K562 (cell line): ENCODE data around the gene PARD3. TPM values are rescaled to one million over a fixed set of nuclear protein-coding genes. Genes with fewer than 3 reads are reported as not detected.

ENCODE experiments used
- FOXA3 ChIP-seq, 2 experiments: fragments of 450-650 bp in 1 of 2; sonication (generic) in 1 of 2; formaldehyde crosslinking; IDR thresholded peaks in 1 of 2; conservative IDR thresholded peaks in 1 of 2; 2 replicates each; pipeline versions ENCODE4 v1.4.0 to v1.8.0; 2020 to 2022; ENCODE audit warnings: mild to moderate bottlenecking in 2 of 2, missing genetic modification reagents in 1 of 2
- MGA ChIP-seq: fragments of 450-650 bp; IDR thresholded peaks from 2 replicates; pipeline ENCODE4 v1.6.1; 2016; ENCODE audit warnings: mild to moderate bottlenecking, moderate library complexity
- NCOR1 ChIP-seq: fragments of 450-650 bp; IDR thresholded peaks from 2 replicates; pipeline ENCODE4 v1.6.1; 2016; ENCODE audit warnings: mild to moderate bottlenecking, moderate library complexity
- SRSF9 ChIP-seq: fragments of 200-400 bp; formaldehyde crosslinking; IDR thresholded peaks from 2 replicates; pipeline ENCODE4 v1.6.1; 2017; ENCODE audit warnings: low read depth, low read length, borderline replicate concordance
- polyA plus RNA-seq, 8 experiments: library from polyadenylated mRNA; depleted of rRNA in 4 of 8; stranded (reverse) in 5 of 8; unstranded in 3 of 8; fragments of >200 nt; fragmentation: Nextera tagmentation in 2 of 8; fragmentation: Illumina TruSeq in 1 of 8; extraction: Ambion mirVana in 2 of 8; extraction: Trizol in 1 of 8; gene quantifications; 2 replicates each; pipeline versions ENCODE4 v1.2.1 to v1.2.3, GENCODE V29; 2011 to 2014; ENCODE audit warnings: inconsistent platforms in 1 of 8, missing spikeins in 1 of 8
- total RNA-seq, 7 experiments: library from RNA; depleted of rRNA in 6 of 7; stranded (reverse); fragments of >200 nt in 6 of 7; fragmentation: Illumina TruSeq in 2 of 7; extraction: Trizol in 2 of 7; gene quantifications; 2 replicates each; pipeline versions ENCODE4 v1.2.1 to v1.2.3, GENCODE V29; 2011 to 2021; ENCODE audit warnings: low replicate concordance in 1 of 7

PARD3 gene
- total and polyA plus RNA-seq, 9 of the 15 experiments (the other 6 are each of a cell fraction or from before 2014, with no cell fraction given), result 2.7 to 11.7 (median 7.7) TPM

- TF ChIP-seq MGA, result no peak
- TF ChIP-seq SRSF9, result no peak
- no peak for TF ChIP-seq NCOR1
- no peak for TF ChIP-seq FOXA3 (CRISPR knock-in tag; conservative IDR thresholded peaks at IDR 0.05 in 1 of 2, IDR thresholded peaks at IDR 0.05 in 1 of 2)
- TF ChIP-seq, all 486 proteins: peak for 0
These were observed 698.3 kb downstream of the PARD3 start (continued) for GRCh38 chr10:34116681-34117271.
